K562 (cell line): ENCODE measurements around the gene CSNK1D. TPM values are rescaled to one million over a fixed set of nuclear protein-coding genes. Genes with fewer than 3 reads are reported as not detected.
A peak's percentile ranks its signal among the peaks of the same experiment; 100 is the strongest.

Experiments
- CBX5 ChIP-seq: IDR thresholded peaks from 2 replicates; pipeline ENCODE4 v1.6.1; 2014; ENCODE audit warnings: low read depth, borderline replicate concordance
- KAT7 ChIP-seq: sonication (generic); formaldehyde crosslinking; IDR thresholded peaks from 2 replicates; pipeline ENCODE4 v1.8.0; 2022; ENCODE audit warnings: missing genetic modification reagents, mild to moderate bottlenecking, borderline replicate concordance
- MAZ ChIP-seq, 2 experiments: fragments of 450-650 bp in 1 of 2; sonication (generic) in 1 of 2; formaldehyde crosslinking; IDR thresholded peaks in 1 of 2; conservative IDR thresholded peaks in 1 of 2; 2 replicates each; pipeline versions ENCODE4 v1.4.0 to v1.5.0; 2020; ENCODE audit warnings: mild to moderate bottlenecking in 1 of 2, missing genetic modification reagents in 1 of 2
- NCOA1 ChIP-seq: fragments of 450-650 bp; IDR thresholded peaks from 2 replicates; pipeline ENCODE4 v1.6.1; 2016; ENCODE audit warnings: low read depth
- NFIC ChIP-seq: fragments of 450-650 bp; IDR thresholded peaks from 2 replicates; pipeline ENCODE4 v1.6.1; 2017; ENCODE audit warnings: mild to moderate bottlenecking, inconsistent platforms
- NFIX ChIP-seq: fragments of 250-450 bp; sonication (Bioruptor Pico); IDR thresholded peaks from 2 replicates; pipeline ENCODE4 v1.4.0; 2020; ENCODE audit warnings: low read depth, mild to moderate bottlenecking, moderate library complexity
- RBM39 ChIP-seq: fragments of 200-400 bp; formaldehyde crosslinking; optimal IDR thresholded peaks from 2 replicates; pipeline ENCODE3; 2018; ENCODE audit warnings: low read depth, low read length
- SIN3A ChIP-seq, 2 experiments: fragments of 150-350 bp in 1 of 2; IDR thresholded peaks; 2 replicates each; pipeline ENCODE4 v1.6.1; 2011 to 2016; ENCODE audit warnings: borderline replicate concordance in 2 of 2, low read depth in 2 of 2, low read length in 2 of 2, mild to moderate bottlenecking in 2 of 2, moderate library complexity in 2 of 2; ENCODE audit not compliant: control insufficient read depth in 1 of 2
- SNIP1 ChIP-seq: fragments of 450-650 bp; IDR thresholded peaks from 2 replicates; pipeline ENCODE4 v1.7.1; 2017; ENCODE audit warnings: low read depth, mild to moderate bottlenecking
- SOX6 ChIP-seq: fragments of 450-650 bp; IDR thresholded peaks from 2 replicates; pipeline ENCODE4 v1.6.1; 2014; ENCODE audit warnings: mild to moderate bottlenecking
- ZFX ChIP-seq: sonication (generic); formaldehyde crosslinking; IDR thresholded peaks from 2 replicates; pipeline ENCODE4 v1.8.0; 2022; ENCODE audit warnings: mild to moderate bottlenecking, missing genetic modification reagents, moderate library complexity
- ZNF408 ChIP-seq: fragments of 250-450 bp; sonication (Bioruptor Pico); IDR thresholded peaks from 2 replicates; pipeline ENCODE4 v1.4.0; 2020; ENCODE audit warnings: low read depth, mild to moderate bottlenecking, moderate library complexity
- polyA plus RNA-seq, 8 experiments: library from polyadenylated mRNA; depleted of rRNA in 4 of 8; stranded (reverse) in 5 of 8; unstranded in 3 of 8; fragments of >200 nt; fragmentation: Nextera tagmentation in 2 of 8; fragmentation: Illumina TruSeq in 1 of 8; extraction: Ambion mirVana in 2 of 8; extraction: Trizol in 1 of 8; gene quantifications; 2 replicates each; pipeline versions ENCODE4 v1.2.1 to v1.2.3, GENCODE V29; 2011 to 2014; ENCODE audit warnings: inconsistent platforms in 1 of 8, missing spikeins in 1 of 8
- total RNA-seq, 7 experiments: library from RNA; depleted of rRNA in 6 of 7; stranded (reverse); fragments of >200 nt in 6 of 7; fragmentation: Illumina TruSeq in 2 of 7; extraction: Trizol in 2 of 7; gene quantifications; 2 replicates each; pipeline versions ENCODE4 v1.2.1 to v1.2.3, GENCODE V29; 2011 to 2021; ENCODE audit warnings: low replicate concordance in 1 of 7
- TF ChIP-seq, protein P1 (sequence below): sonication (generic); formaldehyde crosslinking; IDR thresholded peaks from 2 replicates; pipeline ENCODE4 v1.8.1; 2022; ENCODE audit warnings: missing genetic modification reagents
- TF ChIP-seq, protein P2 (sequence below), 2 experiments: fragments of 250-450 bp in 1 of 2; fragments of 450-650 bp in 1 of 2; sonication (Bioruptor Pico) in 1 of 2; IDR thresholded peaks; 2 replicates each; pipeline versions ENCODE4 v1.6.1 to v1.8.0; 2016 to 2021; ENCODE audit warnings: mild to moderate bottlenecking in 2 of 2, moderate library complexity in 2 of 2, missing compliant biosample characterization in 1 of 2, missing genetic modification characterization in 1 of 2
- TF ChIP-seq, protein P3 (sequence below): sonication (generic); formaldehyde crosslinking; IDR thresholded peaks from 2 replicates; pipeline ENCODE4 v1.8.1; 2023; ENCODE audit warnings: mild to moderate bottlenecking, missing genetic modification reagents
- TF ChIP-seq, protein P4 (sequence below), 3 experiments: IDR thresholded peaks in 2 of 3; conservative IDR thresholded peaks in 1 of 3; 2 replicates each; pipeline ENCODE4 v1.5.1; 2011 to 2012; ENCODE audit warnings: low read length in 3 of 3, mild to moderate bottlenecking in 3 of 3, control low read depth in 2 of 3, improper control_type of control experiment in 1 of 3, inconsistent platforms in 1 of 3, low read depth in 1 of 3, mixed read lengths in 1 of 3, moderate library complexity in 1 of 3; ENCODE audit not compliant: insufficient read depth in 2 of 3

CSNK1D gene
- total and polyA plus RNA-seq, 9 of the 15 experiments (the other 6 are each of a cell fraction or from before 2014, with no cell fraction given), result 6.5 to 133 (median 41.3) TPM

DNA sequence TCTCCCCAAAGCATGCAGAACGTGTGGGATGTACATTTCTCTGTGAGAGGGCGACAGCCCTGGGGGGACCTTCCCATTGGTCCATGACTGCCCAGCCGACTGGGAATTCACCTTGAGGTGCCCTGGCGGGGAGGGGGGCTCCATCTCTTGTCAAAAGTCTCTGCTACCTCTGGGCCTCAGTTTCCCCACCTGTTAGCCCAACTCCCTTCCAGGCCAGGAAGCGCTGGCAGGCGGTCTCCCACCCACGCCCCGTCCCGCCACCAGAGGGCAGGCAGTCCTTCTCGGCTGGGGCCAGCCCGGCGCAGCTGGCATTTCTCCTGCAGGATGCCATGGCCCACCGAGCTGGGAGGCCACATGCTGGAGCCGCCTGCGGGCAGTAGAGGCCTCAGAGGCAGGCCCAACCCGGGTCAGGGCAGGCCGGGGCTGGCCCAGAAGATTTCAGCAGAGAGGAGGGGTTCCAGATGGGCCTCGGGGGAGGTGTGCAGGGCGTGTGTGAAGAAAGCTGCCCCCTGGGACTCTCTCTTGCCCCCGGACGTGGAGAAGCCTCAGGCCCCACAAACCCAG is 27.3 kb upstream of the CSNK1D start (continued):
- no peak for TF ChIP-seq SNIP1
- TF ChIP-seq ZFX (CRISPR knock-in tag), result peak; percentile 46
- no peak for TF ChIP-seq SIN3A (IDR thresholded peaks at IDR 0.05; ENCODE audit: borderline replicate concordance in 2 of 2, control insufficient read depth in 1 of 2, low read depth in 2 of 2, low read length in 2 of 2)
- no peak for TF ChIP-seq ZNF408
- no peak for TF ChIP-seq NCOA1
- no peak for TF ChIP-seq RBM39
- TF ChIP-seq CBX5, result no peak
- TF ChIP-seq, protein P1, sequence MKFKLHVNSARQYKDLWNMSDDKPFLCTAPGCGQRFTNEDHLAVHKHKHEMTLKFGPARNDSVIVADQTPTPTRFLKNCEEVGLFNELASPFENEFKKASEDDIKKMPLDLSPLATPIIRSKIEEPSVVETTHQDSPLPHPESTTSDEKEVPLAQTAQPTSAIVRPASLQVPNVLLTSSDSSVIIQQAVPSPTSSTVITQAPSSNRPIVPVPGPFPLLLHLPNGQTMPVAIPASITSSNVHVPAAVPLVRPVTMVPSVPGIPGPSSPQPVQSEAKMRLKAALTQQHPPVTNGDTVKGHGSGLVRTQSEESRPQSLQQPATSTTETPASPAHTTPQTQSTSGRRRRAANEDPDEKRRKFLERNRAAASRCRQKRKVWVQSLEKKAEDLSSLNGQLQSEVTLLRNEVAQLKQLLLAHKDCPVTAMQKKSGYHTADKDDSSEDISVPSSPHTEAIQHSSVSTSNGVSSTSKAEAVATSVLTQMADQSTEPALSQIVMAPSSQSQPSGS (CRISPR knock-in tag), result no peak
- TF ChIP-seq, protein P2, sequence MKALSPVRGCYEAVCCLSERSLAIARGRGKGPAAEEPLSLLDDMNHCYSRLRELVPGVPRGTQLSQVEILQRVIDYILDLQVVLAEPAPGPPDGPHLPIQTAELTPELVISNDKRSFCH (CRISPR knock-in tag; IDR thresholded peaks at IDR 0.05), result no peak
- TF ChIP-seq, protein P2 (tag; IDR thresholded peaks at IDR 0.05), result no peak
- TF ChIP-seq SOX6, result no peak
- TF ChIP-seq, protein P3, sequence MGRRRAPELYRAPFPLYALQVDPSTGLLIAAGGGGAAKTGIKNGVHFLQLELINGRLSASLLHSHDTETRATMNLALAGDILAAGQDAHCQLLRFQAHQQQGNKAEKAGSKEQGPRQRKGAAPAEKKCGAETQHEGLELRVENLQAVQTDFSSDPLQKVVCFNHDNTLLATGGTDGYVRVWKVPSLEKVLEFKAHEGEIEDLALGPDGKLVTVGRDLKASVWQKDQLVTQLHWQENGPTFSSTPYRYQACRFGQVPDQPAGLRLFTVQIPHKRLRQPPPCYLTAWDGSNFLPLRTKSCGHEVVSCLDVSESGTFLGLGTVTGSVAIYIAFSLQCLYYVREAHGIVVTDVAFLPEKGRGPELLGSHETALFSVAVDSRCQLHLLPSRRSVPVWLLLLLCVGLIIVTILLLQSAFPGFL, result no peak
- TF ChIP-seq, protein P4, sequence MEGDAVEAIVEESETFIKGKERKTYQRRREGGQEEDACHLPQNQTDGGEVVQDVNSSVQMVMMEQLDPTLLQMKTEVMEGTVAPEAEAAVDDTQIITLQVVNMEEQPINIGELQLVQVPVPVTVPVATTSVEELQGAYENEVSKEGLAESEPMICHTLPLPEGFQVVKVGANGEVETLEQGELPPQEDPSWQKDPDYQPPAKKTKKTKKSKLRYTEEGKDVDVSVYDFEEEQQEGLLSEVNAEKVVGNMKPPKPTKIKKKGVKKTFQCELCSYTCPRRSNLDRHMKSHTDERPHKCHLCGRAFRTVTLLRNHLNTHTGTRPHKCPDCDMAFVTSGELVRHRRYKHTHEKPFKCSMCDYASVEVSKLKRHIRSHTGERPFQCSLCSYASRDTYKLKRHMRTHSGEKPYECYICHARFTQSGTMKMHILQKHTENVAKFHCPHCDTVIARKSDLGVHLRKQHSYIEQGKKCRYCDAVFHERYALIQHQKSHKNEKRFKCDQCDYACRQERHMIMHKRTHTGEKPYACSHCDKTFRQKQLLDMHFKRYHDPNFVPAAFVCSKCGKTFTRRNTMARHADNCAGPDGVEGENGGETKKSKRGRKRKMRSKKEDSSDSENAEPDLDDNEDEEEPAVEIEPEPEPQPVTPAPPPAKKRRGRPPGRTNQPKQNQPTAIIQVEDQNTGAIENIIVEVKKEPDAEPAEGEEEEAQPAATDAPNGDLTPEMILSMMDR (IDR thresholded peaks at IDR 0.05 in 2 of 3, conservative IDR thresholded peaks at IDR 0.05 in 1 of 3; ENCODE audit: insufficient read depth in 2 of 3, low read depth in 1 of 3, low read length in 3 of 3), result peak; percentile 57 to 66 (median 65)
- 0 out of 2 replicates have a peak, but pooled peaks have one; percentile 64 for TF ChIP-seq KAT7
- TF ChIP-seq MAZ (CRISPR knock-in tag; conservative IDR thresholded peaks at IDR 0.05 in 1 of 2, IDR thresholded peaks at IDR 0.05 in 1 of 2), result peak; percentile 23 to 30; a peak in 1 of 4 replicates
- TF ChIP-seq NFIC, result peak; percentile 34
- no peak for TF ChIP-seq NFIX (CRISPR knock-in tag)
